Activated naive CD8-positive, alpha-beta T cell treated with anti-CD3 and anti-CD28 coated beads, Interleukin-2, amount 10 ng/mL, durations not matched to agents 7 days and 5 days (primary cell): ENCODE data around the gene SUN1. TPM values are rescaled to one million over a fixed set of nuclear protein-coding genes. Genes with fewer than 3 reads are reported as not detected.

Experiments
- ATAC-seq: fragments of 150-1000 bp; cut with Tn5 transposase; one replicate; pipeline ENCODE4 v1.10.0; 2021; ENCODE audit warnings: low read depth, moderate library complexity
- POLR2A ChIA-PET: fragments of 350-600 bp; sonication (Branson Sonifier 250); formaldehyde crosslinking; loops from one replicate; lab custom pipeline; 2021; ENCODE audit warnings: antibody characterized with exemption; lab: Charles Lee
- DNase-seq: peaks from one replicate; pipeline ENCODE4 v3.0.0; 2021
- H3K27ac Mint-ChIP-seq: one replicate; pipeline ENCODE4 v1.8.0; 2022; ENCODE audit warnings: mild to moderate bottlenecking, mixed read lengths
- H3K27me3 Mint-ChIP-seq: one replicate; pipeline ENCODE4 v1.8.0; 2022; ENCODE audit warnings: mild to moderate bottlenecking, moderate library complexity, mixed read lengths
- H3K36me3 Mint-ChIP-seq: one replicate; pipeline ENCODE4 v1.8.0; 2021; ENCODE audit warnings: mild to moderate bottlenecking, mixed read lengths
- H3K4me1 Mint-ChIP-seq: one replicate; pipeline ENCODE4 v1.8.0; 2021; ENCODE audit warnings: mixed read lengths
- H3K4me3 Mint-ChIP-seq: one replicate; pipeline ENCODE4 v1.8.0; 2022; ENCODE audit warnings: mild to moderate bottlenecking, moderate library complexity, mixed read lengths
- H3K9me3 Mint-ChIP-seq: one replicate; pipeline ENCODE4 v1.8.0; 2021; ENCODE audit warnings: mixed read lengths
- total RNA-seq, 2 experiments: library from RNA; stranded (reverse); gene quantifications; one replicate each; pipeline ENCODE4 v1.2.3, GENCODE V29; 2021

Gene SUN1
- total RNA-seq, 2 experiments from 2014 or later, result 86.3 to 86.7 TPM

DNA sequence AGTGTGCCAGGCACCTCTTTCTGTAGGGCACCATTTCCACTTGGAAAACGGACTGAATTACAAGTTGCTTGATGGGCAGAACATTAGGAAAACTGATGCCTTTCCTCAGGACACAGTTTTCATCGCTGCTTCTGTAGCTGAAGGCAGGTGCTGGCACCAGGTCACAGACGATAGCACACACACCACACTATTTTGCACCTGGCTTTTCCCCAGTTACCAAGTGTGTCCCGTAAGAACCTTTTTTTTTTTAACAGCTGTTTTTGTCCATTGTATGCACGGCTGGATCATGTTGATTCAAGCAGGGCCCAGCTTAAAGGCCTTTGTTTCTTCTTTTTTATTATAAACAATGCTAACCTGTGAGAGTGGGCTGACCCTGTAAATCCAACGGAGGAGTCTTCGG is 42.8 kb downstream of the SUN1 start:
- no peaks in the 10 kb centered on the region for H3K9me3 Mint-ChIP-seq
- POLR2A ChIA-PET, result interaction anchor here (1.0 to 2.9 kb wide), 4 partner anchors 42 to 100 kb away, joined by 5 to 17 read pairs (median 14); partner anchors contain the start of genes COX19 and SUN1
- peaks cover 7% of the 10 kb centered on the region for H3K36me3 Mint-ChIP-seq
- H3K4me1 Mint-ChIP-seq, result peaks cover 19% of the 10 kb centered on the region
- no peak overlapping the region for H3K27ac Mint-ChIP-seq
- no peak overlapping the region for H3K4me3 Mint-ChIP-seq
- no peak for DNase-seq
- no peak for ATAC-seq
- H3K27me3 Mint-ChIP-seq, result no peaks in the 10 kb centered on the region

GRCh38 chr7:875476-876076 is 43.3 kb downstream of the SUN1 start:
- Mint-ChIP-seq H3K36me3 (peaks cover 5% of the 10 kb centered on the region), H3K9me3 (no peaks in the 10 kb centered on the region), H3K4me3 (no peak overlapping the region), H3K27ac (peak overlapping the region; percentile 38), H3K4me1 (peaks cover 19% of the 10 kb centered on the region), H3K27me3 (no peaks in the 10 kb centered on the region)
- ATAC-seq (no peak), DNase-seq (no peak)
- POLR2A ChIA-PET, result interaction anchor here (0.6 to 2.9 kb wide), 6 partner anchors 26 to 99 kb away, joined by 3 to 17 read pairs (median 8); partner anchors contain the start of genes COX19 and SUN1

DNA sequence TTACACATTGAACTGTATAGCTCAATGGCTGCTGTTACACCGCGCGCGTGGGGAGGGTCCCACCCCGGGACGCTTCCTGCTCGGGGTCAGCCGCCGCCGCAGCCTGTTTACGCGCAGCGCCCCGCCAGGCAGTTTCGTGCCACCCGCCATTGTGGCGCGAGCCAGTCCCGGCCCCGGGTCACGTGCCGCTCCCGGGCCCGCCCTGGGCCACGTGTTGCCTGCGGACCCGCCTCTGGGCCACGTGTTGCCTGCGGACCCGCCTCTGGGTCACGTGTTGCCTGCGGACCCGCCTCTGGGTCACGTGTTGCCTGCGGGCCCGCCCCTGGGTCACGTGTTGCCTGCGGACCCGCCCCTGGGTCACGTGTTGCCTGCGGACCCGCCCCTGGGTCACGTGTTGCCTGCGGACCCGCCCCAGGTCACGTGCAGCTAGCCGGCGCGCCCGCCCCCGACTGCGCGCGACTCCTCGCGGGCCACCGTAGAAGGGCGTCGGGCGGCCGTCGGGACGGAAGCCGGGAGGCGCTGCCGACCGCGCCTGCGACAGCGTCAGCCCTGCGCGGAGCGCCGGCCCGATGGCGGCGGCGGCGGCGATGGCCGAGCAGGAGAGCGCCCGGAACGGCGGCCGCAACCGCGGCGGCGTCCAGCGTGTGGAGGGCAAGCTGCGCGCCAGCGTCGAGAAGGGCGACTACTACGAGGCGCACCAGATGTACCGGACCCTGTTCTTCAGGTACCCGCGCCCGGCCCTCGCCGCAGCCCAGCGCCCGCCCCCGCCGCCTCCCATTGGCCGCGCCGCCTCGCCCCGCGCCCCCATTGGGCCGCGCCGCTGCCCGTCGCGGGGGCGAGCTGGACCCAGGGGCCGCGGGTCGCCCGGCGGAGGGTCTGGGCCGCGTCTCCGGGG is 44.0 kb downstream of the SUN1 start, which contains the start of gene GET4:
Gene GET4 (plus strand): TSS at position 478 of the 895 bp plus-strand sequence. CDS start 92 bp downstream, at position 570.
- peak; percentile 83 for ATAC-seq
- Mint-ChIP-seq H3K4me3 (peak within 1 kb of the TSS; percentile 100), H3K27me3 (no peaks in the 10 kb centered on the region), H3K4me1 (peaks cover 19% of the 10 kb centered on the region), H3K9me3 (no peaks in the 10 kb centered on the region), H3K27ac (peak within 1 kb of the TSS; percentile 98), H3K36me3 (peaks cover 4% of the 10 kb centered on the region)
- DNase-seq, result peak; percentile 100
- POLR2A ChIA-PET, result interaction anchor here (0.6 to 2.9 kb wide), 5 partner anchors 25 to 99 kb away, joined by 3 to 17 read pairs (median 11); partner anchors contain the start of gene COX19

DNA sequence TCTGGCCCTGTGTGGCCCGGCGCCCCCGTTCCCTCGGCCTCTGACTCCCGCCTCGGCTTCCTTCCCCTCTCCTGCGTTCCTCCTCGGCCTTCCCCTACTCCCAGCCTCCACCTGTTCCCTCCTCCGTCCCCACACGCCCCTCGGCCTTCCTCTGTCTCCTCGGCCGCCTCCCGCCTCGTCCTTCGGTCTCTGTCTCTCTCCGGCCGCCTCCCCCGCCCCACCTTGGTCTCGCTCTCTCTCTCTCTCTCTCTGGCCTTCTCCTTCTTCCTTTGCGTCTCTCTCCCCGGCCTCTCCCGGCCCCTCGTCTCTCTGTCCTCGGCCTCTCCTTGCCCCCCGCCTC is 44.7 kb downstream of the SUN1 start:
- Mint-ChIP-seq H3K27ac (peak overlapping the region; percentile 98), H3K27me3 (no peaks in the 10 kb centered on the region), H3K9me3 (no peaks in the 10 kb centered on the region), H3K36me3 (peaks cover 4% of the 10 kb centered on the region), H3K4me3 (peak overlapping the region; percentile 100), H3K4me1 (peaks cover 19% of the 10 kb centered on the region)
- ATAC-seq, result peak; percentile 16
- POLR2A ChIA-PET, result interaction anchor here (1.0 to 2.9 kb wide), 4 partner anchors 25 to 98 kb away, joined by 3 to 17 read pairs (median 14); partner anchors contain the start of gene COX19
- no peak for DNase-seq

- Mint-ChIP-seq H3K4me1 (peaks cover 19% of the 10 kb centered on the region), H3K9me3 (no peaks in the 10 kb centered on the region), H3K27ac (peak overlapping the region; percentile 98), H3K27me3 (no peaks in the 10 kb centered on the region), H3K4me3 (peak overlapping the region; percentile 100), H3K36me3 (peaks cover 2% of the 10 kb centered on the region)
- ATAC-seq (no peak), DNase-seq (no peak)
- POLR2A ChIA-PET, result interaction anchor here (2.4 to 2.9 kb wide), 3 partner anchors 45 to 97 kb away, joined by 11 to 17 read pairs (median 16); partner anchors contain the start of gene COX19
These were observed 45.3 kb downstream of the SUN1 start for GRCh38 chr7:877312-878232.

- Mint-ChIP-seq H3K4me3 (peak overlapping the region; percentile 30), H3K4me1 (peaks cover 10% of the 10 kb centered on the region), H3K27me3 (no peaks in the 10 kb centered on the region), H3K36me3 (peaks cover 2% of the 10 kb centered on the region), H3K27ac (no peak overlapping the region), H3K9me3 (no peaks in the 10 kb centered on the region)
- ATAC-seq (no peak), DNase-seq (no peak)
- POLR2A ChIA-PET, result interaction anchor here (0.7 to 1.3 kb wide), 2 partner anchors 44 to 97 kb away, joined by 3 to 4 read pairs; no protein-coding TSS in a partner anchor
These were observed 46.8 kb downstream of the SUN1 start for GRCh38 chr7:879093-879492.

DNA sequence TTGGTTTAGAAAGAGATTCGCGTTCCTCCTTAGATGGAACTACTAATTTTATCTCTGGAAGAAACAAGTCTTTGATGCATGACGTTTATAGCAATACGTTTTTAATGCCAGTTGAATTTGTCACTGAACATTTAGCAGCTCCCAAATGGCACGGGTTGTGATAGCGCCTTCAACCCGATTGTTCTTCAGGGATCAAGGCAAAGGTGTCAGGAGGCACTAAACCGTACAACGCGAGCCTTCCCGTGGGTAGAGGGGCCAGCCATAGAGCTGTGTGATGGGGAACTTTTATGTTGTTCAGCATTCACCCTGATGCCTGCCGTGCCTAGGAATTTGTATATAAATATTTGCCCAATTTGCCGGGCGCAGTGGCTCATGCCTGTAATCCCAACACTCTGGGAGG is 47.4 kb downstream of the SUN1 start:
- H3K27ac Mint-ChIP-seq, result no peak overlapping the region
- DNase-seq (no peak), ATAC-seq (no peak)
- H3K9me3 Mint-ChIP-seq, result no peaks in the 10 kb centered on the region
- peaks cover 2% of the 10 kb centered on the region for H3K36me3 Mint-ChIP-seq
- POLR2A ChIA-PET, result interaction anchor here (1.3 kb wide), 1 partner anchor 43 kb away, joined by 3 read pairs; no protein-coding TSS in a partner anchor
- no peak overlapping the region for H3K4me3 Mint-ChIP-seq
- H3K27me3 Mint-ChIP-seq, result no peaks in the 10 kb centered on the region
- peaks cover 10% of the 10 kb centered on the region for H3K4me1 Mint-ChIP-seq

GRCh38 chr7:880450-880849 is 48.2 kb downstream of the SUN1 start:
- POLR2A ChIA-PET, result interaction anchor here (1.3 kb wide), 1 partner anchor 42 kb away, joined by 3 read pairs; no protein-coding TSS in a partner anchor
- H3K27me3 Mint-ChIP-seq, result no peaks in the 10 kb centered on the region
- no peaks in the 10 kb centered on the region for H3K9me3 Mint-ChIP-seq
- no peak overlapping the region for H3K27ac Mint-ChIP-seq
- ATAC-seq (no peak), DNase-seq (no peak)
- H3K36me3 Mint-ChIP-seq, result peaks cover 2% of the 10 kb centered on the region
- H3K4me3 Mint-ChIP-seq, result no peak overlapping the region
- peaks cover 10% of the 10 kb centered on the region for H3K4me1 Mint-ChIP-seq

GRCh38 chr7:881441-882234 is 49.4 kb downstream of the SUN1 start:
- no peaks in the 10 kb centered on the region for H3K27me3 Mint-ChIP-seq
- peaks cover 2% of the 10 kb centered on the region for H3K36me3 Mint-ChIP-seq
- no peaks in the 10 kb centered on the region for H3K9me3 Mint-ChIP-seq
- POLR2A ChIA-PET, result no interaction called here
- peaks cover 10% of the 10 kb centered on the region for H3K4me1 Mint-ChIP-seq
- no peak overlapping the region for H3K4me3 Mint-ChIP-seq
- no peak for ATAC-seq
- no peak for DNase-seq
- H3K27ac Mint-ChIP-seq, result no peak overlapping the region

DNA sequence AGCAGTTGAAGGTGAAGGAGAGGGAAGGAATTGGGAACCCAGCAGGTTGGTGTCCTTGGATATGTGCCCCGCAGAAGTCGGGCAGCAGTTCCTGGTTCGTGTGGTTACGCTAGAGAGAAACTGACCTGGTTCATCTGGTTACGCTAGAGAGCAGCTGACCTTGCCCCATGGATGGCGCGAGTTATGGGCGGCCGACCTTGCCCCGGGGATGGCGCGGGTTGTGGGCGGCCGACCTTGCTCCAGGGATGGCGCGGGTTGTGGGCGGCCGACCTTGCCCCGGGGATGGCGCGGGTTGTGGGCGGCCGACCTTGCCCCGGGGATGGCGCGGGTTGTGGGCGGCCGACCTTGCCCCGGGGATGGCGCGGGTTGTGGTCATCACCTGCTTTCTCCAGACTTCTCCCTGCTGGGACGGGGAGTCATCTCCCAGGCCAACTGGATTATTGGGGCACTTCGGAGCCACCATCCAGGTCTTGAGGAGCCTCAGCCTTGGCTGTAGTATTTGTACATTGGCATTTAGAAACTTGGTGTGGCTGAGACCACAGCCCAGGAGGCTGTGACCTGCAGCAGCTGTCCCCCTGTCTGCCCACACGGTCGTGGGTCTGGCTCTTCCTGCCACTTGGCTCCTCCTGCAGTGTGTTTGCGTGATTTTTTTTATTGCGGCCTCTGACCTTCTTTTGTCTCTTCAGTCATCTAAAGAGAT is 50.2 kb downstream of the SUN1 start:
- H3K4me1 Mint-ChIP-seq, result peaks cover 10% of the 10 kb centered on the region
- no peak overlapping the region for H3K4me3 Mint-ChIP-seq
- no peaks in the 10 kb centered on the region for H3K27me3 Mint-ChIP-seq
- DNase-seq, result no peak
- H3K36me3 Mint-ChIP-seq, result no peaks in the 10 kb centered on the region
- ATAC-seq, result no peak
- H3K9me3 Mint-ChIP-seq, result no peaks in the 10 kb centered on the region
- POLR2A ChIA-PET, result no interaction called here
- H3K27ac Mint-ChIP-seq, result no peak overlapping the region

GRCh38 chr7:883055-884021 is 51.1 kb downstream of the SUN1 start:
- ATAC-seq, result no peak
- no peak overlapping the region for H3K4me3 Mint-ChIP-seq
- POLR2A ChIA-PET, result no interaction called here
- H3K4me1 Mint-ChIP-seq, result peaks cover 7% of the 10 kb centered on the region
- H3K36me3 Mint-ChIP-seq, result no peaks in the 10 kb centered on the region
- DNase-seq, result no peak
- no peaks in the 10 kb centered on the region for H3K9me3 Mint-ChIP-seq
- no peak overlapping the region for H3K27ac Mint-ChIP-seq
- H3K27me3 Mint-ChIP-seq, result no peaks in the 10 kb centered on the region
